Activated naive CD4-positive, alpha-beta T cell treated with anti-CD3 and anti-CD28 coated beads, Interleukin-2, amount 50 U/mL, for 16 hours (primary cell): ENCODE data around the gene ACER2.
"Not testable (repeated sequence)": the region's sequence is repeated elsewhere in the genome, so short reads cannot be mapped to it uniquely, and the experiment has no call there.

Experiments
- DNase-seq: peaks from one replicate; pipeline ENCODE4 v3.0.0-alpha.2; 2020

The ACER2 gene

GRCh38 chr9:19408693-19409400 is at the start of gene ACER2:
TSS of gene ACER2 (plus strand) at chr9:19409009. CDS start at chr9:19409085, 76 bp downstream.
- DNase-seq, result peak; percentile 94

GRCh38 chr9:19369107-19369506 is 39.7 kb upstream of the ACER2 start:
- DNase-seq, result no peak

DNA sequence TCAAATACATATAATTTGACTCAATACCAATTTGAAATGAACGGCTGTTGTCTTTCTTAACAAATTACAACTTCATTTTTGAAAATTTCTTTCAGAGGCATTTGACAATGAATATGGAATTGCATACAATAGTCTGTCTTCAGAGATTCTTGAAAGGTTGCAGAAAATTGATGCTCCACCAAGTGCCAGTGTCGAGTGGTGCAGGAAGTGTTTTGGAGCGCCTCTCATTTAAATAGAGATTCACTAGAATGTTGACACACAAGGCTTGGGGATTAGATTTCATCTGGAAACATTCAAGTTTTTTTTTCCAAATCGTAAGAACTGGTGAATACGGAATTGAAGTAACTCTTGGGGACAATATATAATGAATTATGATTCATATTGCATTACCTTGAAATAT is 36.9 kb upstream of the ACER2 start:
- DNase-seq, result no peak

- DNase-seq, result no peak
Observed at GRCh38 chr9:19372567-19372966, 36.2 kb upstream of the ACER2 start.

DNA sequence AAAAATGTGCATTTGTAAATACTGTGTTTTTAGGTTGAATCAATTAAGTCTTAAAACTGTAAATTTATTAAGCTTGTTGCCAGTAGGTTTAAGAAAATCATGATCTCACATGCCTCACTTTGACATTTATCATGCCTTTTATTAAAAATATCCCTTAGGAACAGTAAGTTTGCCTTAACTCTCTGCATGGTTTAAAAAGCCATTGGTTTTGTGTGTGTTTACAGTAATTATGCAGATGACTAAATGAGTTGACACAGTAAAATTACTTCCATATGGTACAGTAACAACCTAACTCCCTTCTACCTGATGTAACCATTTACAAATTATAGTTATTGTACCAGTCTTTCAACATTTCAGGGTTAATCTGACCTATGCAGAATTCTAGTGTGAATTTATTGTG is 35.3 kb upstream of the ACER2 start:
- no peak for DNase-seq

DNA sequence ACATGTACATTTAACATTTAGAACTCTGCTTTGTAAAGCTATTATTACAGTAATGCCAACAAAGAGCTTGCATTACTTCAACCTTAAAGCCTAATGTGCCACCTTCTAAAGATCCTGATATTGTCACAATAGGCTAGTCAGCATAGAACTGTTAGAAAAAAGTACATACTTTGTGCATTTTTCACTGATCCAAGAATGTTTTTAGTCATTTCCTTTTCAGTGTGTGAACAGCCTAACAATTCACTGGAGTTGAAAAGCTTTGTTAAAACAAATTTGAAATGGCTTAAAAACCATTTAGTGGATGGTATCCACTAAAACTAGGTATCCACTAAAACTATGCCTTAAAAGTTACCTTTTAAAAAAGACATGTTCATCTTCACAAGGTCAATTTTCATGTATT is 33.3 kb upstream of the ACER2 start:
- no peak for DNase-seq

DNA sequence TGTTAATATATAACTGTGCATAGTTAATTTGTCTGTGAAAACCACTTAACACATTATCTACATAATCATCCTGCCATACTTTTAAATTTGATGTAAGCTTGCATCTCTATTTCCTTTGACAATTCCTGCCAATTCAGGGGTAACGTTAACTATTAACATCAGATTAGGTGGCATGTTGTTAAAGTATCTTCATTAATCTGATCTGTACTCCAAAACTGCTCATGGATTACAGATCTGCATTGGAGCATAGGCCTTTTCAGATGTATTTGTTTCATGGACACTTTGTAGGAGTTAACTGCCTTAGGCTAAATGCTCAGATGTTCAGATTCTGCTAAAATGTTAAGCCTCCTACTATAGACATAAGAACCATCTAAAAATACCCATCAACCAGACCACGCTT is 31.9 kb upstream of the ACER2 start:
- no peak for DNase-seq

DNA sequence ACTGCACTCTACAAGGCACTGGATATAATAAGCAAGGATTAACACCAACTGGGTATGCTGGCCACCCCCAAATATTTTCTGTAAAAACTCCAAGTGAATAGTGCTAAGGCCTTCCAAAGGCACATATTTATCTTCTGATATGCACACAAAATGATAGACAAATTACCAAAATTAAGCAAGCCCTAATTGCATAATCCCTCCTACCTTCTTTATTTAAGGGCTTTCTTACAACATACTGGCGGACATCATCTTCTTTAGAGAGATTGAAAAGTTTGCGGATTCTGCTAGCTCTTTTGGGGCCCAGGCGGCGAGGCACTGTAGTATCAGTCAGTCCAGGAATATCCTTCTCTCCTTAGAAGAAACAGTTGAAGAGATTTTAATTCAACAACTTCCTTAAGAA is 30.6 kb upstream of the ACER2 start:
- no peak for DNase-seq

DNA sequence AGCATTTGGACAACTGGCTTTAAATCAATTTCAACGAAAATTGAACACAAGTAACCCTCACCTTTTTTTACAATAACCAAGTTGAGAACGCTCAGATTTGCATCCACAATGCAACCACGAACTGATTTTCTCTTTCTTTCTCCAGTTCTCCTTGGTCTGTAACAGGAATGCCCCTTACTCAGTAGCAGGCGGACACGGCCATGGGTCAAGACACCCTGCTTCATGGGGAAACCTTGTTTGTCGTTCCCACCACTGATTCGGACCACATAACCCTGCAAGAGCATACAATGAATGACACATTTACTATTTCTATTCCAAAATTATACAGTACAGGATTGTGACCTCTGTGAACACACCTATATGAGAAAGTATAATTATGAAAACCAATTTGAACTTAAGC is 30.2 kb upstream of the ACER2 start:
- DNase-seq, result no peak

DNA sequence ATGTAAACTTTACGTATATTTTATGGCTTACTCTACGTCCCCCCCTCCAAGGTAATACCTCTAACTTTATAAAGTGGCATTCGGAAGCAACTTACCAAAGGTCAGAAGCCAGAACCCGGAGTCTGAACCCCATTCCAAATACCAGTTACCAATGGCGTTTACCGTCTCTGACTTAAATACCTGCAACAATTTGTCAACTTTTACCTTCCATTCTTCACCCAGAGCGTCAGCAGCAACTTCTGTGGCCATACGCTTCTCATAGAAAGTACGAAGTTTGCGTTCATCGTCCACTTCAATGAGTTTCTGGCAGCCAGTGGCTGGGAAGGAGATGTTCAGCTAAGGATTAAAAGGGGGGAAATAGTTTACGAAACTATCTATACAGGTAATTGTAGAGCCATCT is 29.5 kb upstream of the ACER2 start:
- no peak for DNase-seq

DNA sequence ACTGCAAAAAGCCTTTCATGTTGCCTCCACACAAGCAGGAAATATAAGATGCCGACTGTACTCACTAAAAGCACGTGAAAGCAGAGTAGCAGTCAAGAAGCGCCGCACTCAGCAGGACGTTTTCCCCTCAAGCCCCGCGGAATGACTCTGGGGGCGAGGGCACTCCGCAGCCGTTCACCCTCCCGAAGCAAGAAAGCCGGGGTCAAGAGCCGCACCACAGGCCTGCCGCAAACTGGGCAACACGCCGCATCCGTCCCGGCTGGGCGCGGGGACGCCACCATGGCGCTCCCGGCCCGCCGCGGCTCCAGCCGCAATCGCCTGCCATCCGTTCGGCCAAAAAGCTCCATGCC is 29.1 kb upstream of the ACER2 start:
- no peak for DNase-seq

DNA sequence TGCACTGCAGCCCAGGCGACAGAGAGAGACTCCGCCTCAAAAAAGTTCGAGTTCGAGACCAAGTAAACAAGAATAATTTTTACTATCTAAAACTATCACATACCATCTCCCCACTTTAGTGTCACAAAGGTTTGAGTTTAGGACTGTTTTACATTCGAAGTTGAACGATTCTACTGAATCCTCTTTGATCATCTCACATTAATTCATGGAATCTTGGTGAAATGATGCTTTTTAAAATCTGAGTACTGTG is 28.1 kb upstream of the ACER2 start:
- DNase-seq, result no peak

DNA sequence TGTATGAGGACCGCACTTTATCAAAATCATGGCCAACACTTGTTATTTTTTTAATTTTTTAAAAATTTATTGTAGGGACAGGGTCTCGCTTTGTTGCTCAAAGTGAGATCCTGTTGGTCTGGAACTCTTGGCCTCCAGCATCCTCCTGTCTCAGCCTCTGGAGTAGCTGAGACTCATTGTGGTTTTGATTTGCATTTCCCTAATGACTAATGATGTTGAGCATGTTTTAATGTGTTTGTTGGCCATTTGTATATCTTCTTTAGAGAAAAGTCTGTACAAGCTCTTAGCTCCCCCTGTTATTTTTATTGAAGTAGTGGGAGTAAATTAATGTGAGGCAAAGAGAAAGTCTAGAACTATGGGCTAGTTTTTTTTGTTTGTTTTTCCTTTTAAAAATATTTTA is 27.2 kb upstream of the ACER2 start:
- no peak for DNase-seq

DNA sequence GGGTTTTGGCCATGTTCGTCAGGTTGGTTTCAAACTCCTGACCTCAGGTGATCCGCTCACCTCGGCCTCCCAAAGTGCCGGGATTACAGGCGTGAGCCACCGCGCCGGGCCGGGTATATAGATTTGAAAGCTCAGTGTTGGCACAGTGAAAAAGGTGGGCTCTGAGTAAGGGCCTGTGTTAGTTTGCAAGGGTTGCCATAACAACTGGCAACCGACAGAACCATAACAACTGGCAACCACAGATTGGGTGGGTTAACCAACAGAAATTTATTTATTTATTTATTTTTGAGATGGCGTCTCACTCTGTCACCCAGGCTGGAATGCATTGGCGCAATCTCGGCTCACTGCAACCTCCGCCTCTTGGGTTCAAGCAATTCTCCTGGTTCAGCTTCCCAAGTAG is 23.6 kb upstream of the ACER2 start:
- not testable (repeated sequence) for DNase-seq

GRCh38 chr9:19385786-19386501 is 22.9 kb upstream of the ACER2 start:
- DNase-seq, result no peak

DNA sequence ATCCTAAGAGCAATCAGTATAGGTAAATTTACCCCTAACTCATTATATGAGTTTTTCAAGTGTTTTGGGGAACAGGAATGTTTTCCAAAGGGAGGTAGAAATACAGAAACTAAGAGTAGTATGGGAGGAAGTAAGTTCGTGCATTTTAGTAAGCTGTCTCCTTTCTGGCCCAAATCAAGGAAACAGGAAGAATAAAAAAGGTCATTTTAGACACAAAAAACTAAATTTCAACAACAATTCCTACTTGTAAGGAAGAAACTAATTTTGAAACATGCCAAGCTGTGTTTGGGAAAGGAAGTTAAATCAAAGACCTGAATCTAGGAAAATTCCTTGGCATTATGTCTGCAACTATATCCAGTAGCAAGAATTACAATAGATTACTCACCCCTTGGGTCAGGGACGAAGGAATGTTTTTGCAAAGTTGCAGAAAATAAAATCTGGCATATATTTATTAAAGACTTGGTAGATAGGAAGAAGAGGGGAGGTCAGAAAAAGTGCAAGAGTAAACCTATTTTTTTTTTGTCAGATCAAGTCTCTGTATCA is 22.2 kb upstream of the ACER2 start:
- DNase-seq, result no peak

DNA sequence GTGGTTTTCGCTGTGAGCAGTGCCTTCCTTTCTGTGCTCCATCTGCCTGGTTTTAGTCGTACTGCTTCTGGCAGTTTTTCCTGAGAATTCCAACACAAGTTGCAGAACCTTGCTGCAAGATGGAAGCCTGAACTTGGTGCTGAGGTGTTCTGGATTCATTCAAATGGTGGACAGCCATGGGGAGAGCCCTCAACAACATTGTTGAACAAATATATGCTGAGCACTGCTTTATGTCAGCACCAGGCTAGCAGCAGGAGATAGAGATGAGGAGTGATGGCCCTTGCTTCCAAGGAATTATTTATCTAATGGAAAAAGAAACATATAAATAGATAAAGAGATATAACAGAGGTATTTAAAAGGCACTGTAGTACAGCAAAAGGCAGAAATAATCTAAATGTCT is 21.5 kb upstream of the ACER2 start:
- no peak for DNase-seq

- DNase-seq, result not testable (repeated sequence)
Observed at GRCh38 chr9:19389539-19389938, 19.3 kb upstream of the ACER2 start.

GRCh38 chr9:19397845-19398244 is 11.0 kb upstream of the ACER2 start:
- DNase-seq, result no peak

GRCh38 chr9:19403231-19403630 is 5.6 kb upstream of the ACER2 start:
- not testable (repeated sequence) for DNase-seq

DNA sequence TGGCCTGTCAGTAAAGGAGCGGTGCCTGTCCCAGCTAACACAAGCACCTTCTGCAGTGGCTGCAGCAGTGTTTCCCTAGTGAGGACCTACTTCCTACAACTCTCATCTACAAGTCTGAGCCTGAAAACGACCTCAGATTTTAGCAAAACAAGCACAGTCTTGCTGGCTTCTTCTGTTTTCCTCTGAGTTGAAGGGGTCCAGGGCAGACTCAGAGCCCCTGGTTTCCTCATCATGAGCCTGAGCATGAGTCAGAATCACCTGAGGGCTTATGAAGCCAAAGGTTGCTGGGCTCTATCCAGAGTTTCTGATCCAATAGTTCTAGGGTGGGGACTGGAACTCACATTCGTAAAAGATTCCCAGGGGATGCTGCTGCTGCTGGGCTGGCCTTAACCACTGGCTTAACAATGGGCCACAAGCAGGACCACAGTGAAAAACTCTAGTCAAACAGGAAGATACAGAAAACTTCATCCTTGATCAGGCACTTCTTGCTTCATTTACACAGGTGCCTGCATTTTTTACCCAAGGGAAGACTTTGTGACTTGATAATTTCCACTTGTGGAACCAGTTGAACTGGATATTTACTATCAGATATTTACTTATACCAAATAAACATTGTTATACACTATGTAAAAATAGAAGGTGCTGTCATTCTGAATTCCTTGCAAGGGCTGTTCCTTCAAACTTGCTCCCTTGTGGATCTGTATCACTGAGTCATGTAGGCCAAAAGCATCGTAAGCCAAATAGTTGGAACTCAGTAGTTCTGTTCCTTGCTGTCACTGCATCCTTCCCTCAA is 4.3 kb upstream of the ACER2 start:
- no peak for DNase-seq

DNA sequence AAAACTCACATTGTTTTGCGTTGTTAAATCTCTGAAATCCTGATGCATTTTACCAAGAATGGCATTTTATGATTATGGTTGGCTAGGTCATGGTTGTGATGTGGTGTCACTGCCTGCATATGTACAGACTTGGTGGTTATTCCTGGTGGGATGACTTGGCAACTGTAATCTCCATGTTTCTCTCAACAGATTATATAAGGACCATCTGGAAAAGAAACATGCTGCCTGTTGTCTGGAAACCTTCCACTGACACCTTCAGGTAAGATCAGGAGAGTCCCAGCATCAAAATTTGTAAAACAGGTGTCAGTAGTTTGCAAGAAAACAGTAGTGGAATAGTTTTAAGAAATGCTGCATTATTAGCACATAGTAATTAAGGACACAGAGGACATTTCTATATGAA is 3.0 kb upstream of the ACER2 start:
- no peak for DNase-seq

DNA sequence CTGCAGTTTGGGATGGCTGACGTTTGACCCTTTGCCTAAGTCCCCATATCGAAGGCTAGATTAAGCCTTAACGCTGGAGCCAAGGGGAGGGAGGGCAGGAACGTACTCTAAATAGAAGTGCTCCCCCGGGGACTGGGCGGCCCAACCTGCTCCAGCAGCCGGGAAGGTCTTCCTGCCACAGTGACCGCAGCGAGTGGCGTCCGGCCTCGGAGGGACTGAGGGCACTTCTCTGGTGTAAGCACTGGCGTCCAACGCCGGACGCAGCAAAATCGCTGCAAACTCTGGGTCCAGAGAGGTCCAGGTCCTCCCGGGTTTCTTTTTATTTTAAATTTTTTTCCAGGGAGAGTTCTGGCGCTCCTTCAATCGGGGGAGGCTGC is 505 bp upstream of the ACER2 start:
- peak; percentile 10 for DNase-seq
